ENCODE results near the gene TNXB. TPM values are rescaled to one million over a fixed set of nuclear protein-coding genes. Genes with fewer than 3 reads are reported as not detected.
"Not testable (repeated sequence)": the region's sequence is repeated elsewhere in the genome, so short reads cannot be mapped to it uniquely, and the experiment has no call there.

The TNXB gene
- total and polyA plus RNA-seq, 2 of the 4 experiments (the other 2 are of a cell fraction) = 0.05 TPM; not detected in 1

GRCh38 chr6:31996385-31996784 is 112.8 kb downstream of the TNXB start:
- not testable (repeated sequence) for H4K5ac ChIP-seq (ENCODE audit: low read depth, low read length)
- 100% methylated on average over 2 of the region's 6 CpGs; no CpG with 5 or more reads in 1 of the 2 experiments for WGBS, 2 experiments (ENCODE audit: extremely low coverage in 2 of 2, insufficient read length in 1 of 2)

DNA sequence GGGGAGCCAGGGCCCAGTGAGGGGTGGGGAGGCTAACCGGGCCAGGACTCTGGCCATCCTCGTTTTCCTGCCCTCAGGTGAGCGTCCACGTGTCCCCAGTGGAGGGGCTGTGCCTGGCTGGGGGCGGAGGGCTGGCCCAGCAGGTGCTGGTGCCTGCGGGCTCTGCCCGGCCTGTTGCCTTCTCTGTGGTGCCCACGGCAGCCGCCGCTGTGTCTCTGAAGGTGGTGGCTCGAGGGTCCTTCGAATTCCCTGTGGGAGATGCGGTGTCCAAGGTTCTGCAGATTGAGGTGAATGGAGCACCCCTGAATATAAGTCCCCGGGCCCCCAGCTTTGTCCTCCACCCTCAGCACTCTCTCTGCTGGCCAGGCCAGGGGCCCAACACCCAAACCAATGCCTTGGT is 114.7 kb downstream of the TNXB start:
- H3K9me1 ChIP-seq (ENCODE audit: insufficient read depth, low read length); CTCF ChIA-PET; in situ Hi-C loops (cut with MboI; ENCODE audit: low sequenced_read_pairs): not testable (repeated sequence)

More at GRCh38 chr6:31996385-31996784, 112.8 kb downstream of the TNXB start:
- H2BK120ac ChIP-seq (ENCODE audit: low read depth, low read length); intact Hi-C loops (cut with micrococcal nuclease); H3K9me3 ChIP-seq (ENCODE audit: control insufficient read depth, insufficient read depth, low read length); H3K14ac ChIP-seq (replicated peaks; ENCODE audit: low read depth, low read length); H3K9ac ChIP-seq (ENCODE audit: low read depth, low read length); H3K4ac ChIP-seq (ENCODE audit: low read depth, low read length); H3K4me2 ChIP-seq (ENCODE audit: low read depth, low read length); H3K9me1 ChIP-seq (ENCODE audit: insufficient read depth, low read length); H3K79me1 ChIP-seq (ENCODE audit: low read depth in 1 of 2, low read length in 2 of 2); POLR2A ChIA-PET (ENCODE audit: unreplicated experiment); H3K4me1 ChIP-seq (ENCODE audit: control insufficient read depth, insufficient read depth, low read length); H2AK5ac ChIP-seq (ENCODE audit: low read depth, low read length); H3K36me3 ChIP-seq (ENCODE audit: control insufficient read depth, insufficient read depth, low read length); BruUV-seq (replicated peaks); H3K4me3 ChIP-seq (ENCODE audit: insufficient read depth, low read depth, low read length); H3K27me3 ChIP-seq (ENCODE audit: control insufficient read depth, insufficient read depth, low read length); in situ Hi-C loops (cut with MboI; ENCODE audit: low sequenced_read_pairs); H2BK15ac ChIP-seq (ENCODE audit: low read depth, low read length); dilution Hi-C loops (cut with HindIII; ENCODE audit: low sequenced_read_pairs, unreplicated experiment); H3K18ac ChIP-seq (ENCODE audit: low read depth, low read length); H4K20me1 ChIP-seq (ENCODE audit: insufficient read depth, low read length); H2AK9ac ChIP-seq (replicated peaks; ENCODE audit: low read depth, low read length, poor library complexity); H4K91ac ChIP-seq (ENCODE audit: insufficient read depth, low read depth, low read length); H2AFZ ChIP-seq (replicated peaks; ENCODE audit: low read length, poor library complexity); H2BK20ac ChIP-seq (ENCODE audit: low read depth, low read length); H4K8ac ChIP-seq (ENCODE audit: low read depth in 2 of 2, low read length in 2 of 2); DNase-seq; H3K23ac ChIP-seq (ENCODE audit: low read depth, low read length); ATAC-seq (ENCODE audit: low read depth); H3K27ac ChIP-seq (ENCODE audit: insufficient read depth, low read length); H3K56ac ChIP-seq (ENCODE audit: extremely low read depth, insufficient read depth, low read length); H2BK5ac ChIP-seq (ENCODE audit: low read depth, low read length, poor library complexity, severe bottlenecking); CTCF ChIA-PET: not testable (repeated sequence)

More for the DNA sequence above, 114.7 kb downstream of the TNXB start:
- H3K23ac ChIP-seq (ENCODE audit: low read depth, low read length); H4K20me1 ChIP-seq (ENCODE audit: insufficient read depth, low read length); H3K4ac ChIP-seq (ENCODE audit: low read depth, low read length); H3K9me3 ChIP-seq (ENCODE audit: control insufficient read depth, insufficient read depth, low read length); H3K18ac ChIP-seq (ENCODE audit: low read depth, low read length); H3K36me3 ChIP-seq (ENCODE audit: control insufficient read depth, insufficient read depth, low read length); H2BK15ac ChIP-seq (ENCODE audit: low read depth, low read length); H3K56ac ChIP-seq (ENCODE audit: extremely low read depth, insufficient read depth, low read length); H3K27me3 ChIP-seq (ENCODE audit: control insufficient read depth, insufficient read depth, low read length); H3K14ac ChIP-seq (replicated peaks; ENCODE audit: low read depth, low read length); H2BK20ac ChIP-seq (ENCODE audit: low read depth, low read length); H4K8ac ChIP-seq (ENCODE audit: low read depth in 2 of 2, low read length in 2 of 2); BruUV-seq (replicated peaks); POLR2A ChIA-PET (ENCODE audit: unreplicated experiment); H4K5ac ChIP-seq (ENCODE audit: low read depth, low read length); DNase-seq; H2AFZ ChIP-seq (replicated peaks; ENCODE audit: low read length, poor library complexity); ATAC-seq (ENCODE audit: low read depth); H3K4me1 ChIP-seq (ENCODE audit: control insufficient read depth, insufficient read depth, low read length); H3K4me2 ChIP-seq (ENCODE audit: low read depth, low read length); H3K27ac ChIP-seq (ENCODE audit: insufficient read depth, low read length); H2BK5ac ChIP-seq (ENCODE audit: low read depth, low read length, poor library complexity, severe bottlenecking); intact Hi-C loops (cut with micrococcal nuclease); H3K79me1 ChIP-seq (ENCODE audit: low read depth in 1 of 2, low read length in 2 of 2); H2AK5ac ChIP-seq (ENCODE audit: low read depth, low read length); H2AK9ac ChIP-seq (replicated peaks; ENCODE audit: low read depth, low read length, poor library complexity); H3K9ac ChIP-seq (ENCODE audit: low read depth, low read length); dilution Hi-C loops (cut with HindIII; ENCODE audit: low sequenced_read_pairs, unreplicated experiment); H3K4me3 ChIP-seq (ENCODE audit: insufficient read depth, low read depth, low read length); H2BK120ac ChIP-seq (ENCODE audit: low read depth, low read length); H4K91ac ChIP-seq (ENCODE audit: insufficient read depth, low read depth, low read length): not testable (repeated sequence)
- no CpG with 5 or more reads among the region's 14 CpGs for WGBS, 2 experiments (ENCODE audit: extremely low coverage in 2 of 2, insufficient read length in 1 of 2)
